ENCODE data around the gene FNDC3B. TPM values are rescaled to one million over a fixed set of nuclear protein-coding genes. Genes with fewer than 3 reads are reported as not detected.

Gene FNDC3B
- total and polyA plus RNA-seq, 9 of the 15 experiments (the other 6 are each of a cell fraction or from before 2014, with no cell fraction given) = 7.0 to 35.8 (median 16.2) TPM

- no peaks in the 10 kb centered on the region for H3K9me1 ChIP-seq (ENCODE audit: control insufficient read depth, insufficient read depth, low read length)
- no TSS peak for BruUV-seq (replicated peaks)
- H3K79me2 ChIP-seq (ENCODE audit: control insufficient read depth, insufficient read depth, low read length) = peaks cover 99% of the 10 kb centered on the region
- no peak overlapping the region for H3K9ac ChIP-seq (ENCODE audit: insufficient read depth in 1 of 2, low read depth in 2 of 2, low read length in 2 of 2)
- ChIA-PET POLR2A (interaction anchor here (0.6 to 1.8 kb wide), 7 partner anchors 9 to 216 kb away, joined by 3 to 5 read pairs (median 3); no protein-coding TSS in a partner anchor), CTCF (ENCODE audit: low intra/inter-chr PET ratio) (no interaction called here)
- peaks cover 3 to 49% of the 10 kb centered on the region in 2 experiments for H3K4me1 ChIP-seq (replicated peaks in 1 of 2; ENCODE audit: control insufficient read depth in 2 of 2, insufficient read depth in 2 of 2, low read length in 2 of 2)
- peaks cover 20% of the 10 kb centered on the region; the same call in 2 of the 3 replicates for H3K36me3 ChIP-seq (ENCODE audit: control insufficient read depth, insufficient read depth, low read length)
- intact Hi-C loops (cut with micrococcal nuclease) (no loop called here), in situ Hi-C loops (cut with MboI) (no loop called here)
- ATAC-seq = no peak
- H3K27me3 ChIP-seq (ENCODE audit: control insufficient read depth in 2 of 2, insufficient read depth in 2 of 2, low read length in 2 of 2) = no peaks in the 10 kb centered on the region
- H3K27ac ChIP-seq (ENCODE audit: extremely low read depth, low read depth, low read length) = peak overlapping the region; percentile 39; the same call in 1 of the 3 replicates
- H4K20me1 ChIP-seq (replicated peaks; ENCODE audit: control insufficient read depth, insufficient read depth, low read length) = 0 out of 2 replicates have a peak, but pooled peaks cover 3% of the 10 kb centered on the region
- H2AFZ ChIP-seq (ENCODE audit: low read depth, low read length) = no peak overlapping the region
- TF ChIP-seq MEIS2 (IDR thresholded peaks at IDR 0.05; ENCODE audit: partially characterized antibody) (no peak), SRSF9 (IDR thresholded peaks at IDR 0.05; ENCODE audit: borderline replicate concordance, low read depth, low read length) (no peak), MIER1 (IDR thresholded peaks at IDR 0.05; ENCODE audit: low read depth) (no peak), ZNF75A (CRISPR knock-in tag; IDR thresholded peaks at IDR 0.05) (no peak), RBM14 (IDR thresholded peaks at IDR 0.05; ENCODE audit: borderline replicate concordance, insufficient read depth, low read depth, low read length) (no peak), MTA3 (IDR thresholded peaks at IDR 0.05; ENCODE audit: borderline replicate concordance) (no peak), ZNF143 (CRISPR knock-in tag; IDR thresholded peaks at IDR 0.05) (no peak), MNT (conservative IDR thresholded peaks at IDR 0.05) (no peak), ETV6 (IDR thresholded peaks at IDR 0.05; ENCODE audit: borderline replicate concordance in 1 of 2, low read depth in 2 of 2, low read length in 1 of 2) (no peak), ETV6 (CRISPR knock-in tag; IDR thresholded peaks at IDR 0.05; ENCODE audit: borderline replicate concordance) (no peak), ZNF830 (CRISPR knock-in tag; IDR thresholded peaks at IDR 0.05) (no peak), HNRNPLL (IDR thresholded peaks at IDR 0.05; ENCODE audit: low read depth, low read length, poor library complexity, severe bottlenecking) (no peak), POLR3G (IDR thresholded peaks at IDR 0.05; ENCODE audit: extremely low read depth, insufficient read length, insufficient replicate concordance) (no peak), NELFE (IDR thresholded peaks at IDR 0.05; ENCODE audit: insufficient read depth, insufficient read length) (no peak), ZNF551 (CRISPR knock-in tag; IDR thresholded peaks at IDR 0.05) (no peak), RBBP5 (IDR thresholded peaks at IDR 0.05; ENCODE audit: borderline replicate concordance, insufficient read depth, low read length, poor library complexity, severe bottlenecking) (no peak), SREBF2 (CRISPR knock-in tag; IDR thresholded peaks at IDR 0.05) (no peak), POLR2AphosphoS2 (IDR thresholded peaks at IDR 0.05; ENCODE audit: low read length) (no peak)
- WGBS (ENCODE audit: insufficient coverage, low coverage, missing lambda C conversion rate) = 68% methylated on average over 5 of the region's 5 CpGs
- H3K4me3 ChIP-seq = no peak overlapping the region
- no peak overlapping the region; the same call in 1 of the 2 replicates for H3K4me2 ChIP-seq (ENCODE audit: insufficient read depth, low read length)
- no peak for FAIRE-seq
- no peaks in the 10 kb centered on the region for H3K9me3 ChIP-seq (replicated peaks; ENCODE audit: control insufficient read depth, insufficient read depth, low read depth, low read length)
- DNase-seq (ENCODE audit: extremely low read depth in 1 of 4, low spot score in 3 of 4) = no peak
These were observed 34.0 kb downstream of the FNDC3B start for GRCh38 chr3:172073262-172073915.
